ENCODE data around the gene SERHL2.
"Not testable (repeated sequence)": the region's sequence is repeated elsewhere in the genome, so short reads cannot be mapped to it uniquely, and the experiment has no call there.

SERHL2 gene, protein sequence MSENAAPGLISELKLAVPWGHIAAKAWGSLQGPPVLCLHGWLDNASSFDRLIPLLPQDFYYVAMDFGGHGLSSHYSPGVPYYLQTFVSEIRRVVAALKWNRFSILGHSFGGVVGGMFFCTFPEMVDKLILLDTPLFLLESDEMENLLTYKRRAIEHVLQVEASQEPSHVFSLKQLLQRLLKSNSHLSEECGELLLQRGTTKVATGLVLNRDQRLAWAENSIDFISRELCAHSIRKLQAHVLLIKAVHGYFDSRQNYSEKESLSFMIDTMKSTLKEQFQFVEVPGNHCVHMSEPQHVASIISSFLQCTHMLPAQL

DNA sequence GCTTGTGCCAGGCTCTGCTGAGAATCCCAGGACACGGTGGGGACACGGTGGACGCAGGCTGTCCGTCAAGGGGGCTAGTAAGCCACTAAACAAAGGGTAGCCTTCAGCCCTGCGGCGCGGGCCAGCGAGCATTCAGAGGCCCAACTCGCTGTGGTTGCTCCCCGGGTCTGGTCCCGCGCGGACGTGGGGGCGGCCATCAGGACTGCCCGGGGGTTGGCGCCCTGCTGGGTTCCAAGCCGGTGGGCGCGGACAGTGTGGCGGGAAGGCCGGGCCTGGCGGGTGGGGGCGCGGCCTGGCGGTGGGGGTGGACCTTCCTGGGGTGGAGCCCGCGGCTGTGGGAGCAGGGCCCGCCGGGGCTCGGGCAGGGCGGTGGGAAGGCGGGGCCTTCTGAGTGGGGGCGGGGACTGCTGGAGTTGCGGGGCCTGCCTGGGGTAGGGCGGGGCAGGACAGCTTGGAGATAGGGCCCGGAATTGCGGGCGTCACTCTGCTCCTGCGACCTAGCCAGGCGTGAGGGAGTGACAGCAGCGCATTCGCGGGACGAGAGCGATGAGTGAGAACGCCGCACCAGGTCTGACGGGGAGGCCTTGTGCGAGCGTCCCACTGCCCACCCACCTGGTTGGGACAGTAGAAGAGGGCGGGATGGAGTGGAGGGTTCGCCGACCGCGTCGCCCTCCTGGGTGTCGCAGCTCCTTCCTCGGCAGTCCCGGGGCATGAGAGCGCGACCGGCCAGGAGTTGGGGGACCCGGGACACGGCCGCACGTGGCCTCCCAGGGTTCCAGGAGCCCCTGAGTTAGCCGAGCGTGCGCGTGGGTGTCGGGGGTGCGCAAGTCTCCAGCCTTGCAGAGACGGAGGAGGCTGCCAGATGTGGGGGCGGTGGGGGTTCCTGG is at the start of gene SERHL2:
TSS of gene SERHL2 (plus strand) at position 482 of the 887 bp plus-strand sequence. CDS start at position 547, 65 bp downstream.
- DNase-seq, result peak; percentile 66

DNA sequence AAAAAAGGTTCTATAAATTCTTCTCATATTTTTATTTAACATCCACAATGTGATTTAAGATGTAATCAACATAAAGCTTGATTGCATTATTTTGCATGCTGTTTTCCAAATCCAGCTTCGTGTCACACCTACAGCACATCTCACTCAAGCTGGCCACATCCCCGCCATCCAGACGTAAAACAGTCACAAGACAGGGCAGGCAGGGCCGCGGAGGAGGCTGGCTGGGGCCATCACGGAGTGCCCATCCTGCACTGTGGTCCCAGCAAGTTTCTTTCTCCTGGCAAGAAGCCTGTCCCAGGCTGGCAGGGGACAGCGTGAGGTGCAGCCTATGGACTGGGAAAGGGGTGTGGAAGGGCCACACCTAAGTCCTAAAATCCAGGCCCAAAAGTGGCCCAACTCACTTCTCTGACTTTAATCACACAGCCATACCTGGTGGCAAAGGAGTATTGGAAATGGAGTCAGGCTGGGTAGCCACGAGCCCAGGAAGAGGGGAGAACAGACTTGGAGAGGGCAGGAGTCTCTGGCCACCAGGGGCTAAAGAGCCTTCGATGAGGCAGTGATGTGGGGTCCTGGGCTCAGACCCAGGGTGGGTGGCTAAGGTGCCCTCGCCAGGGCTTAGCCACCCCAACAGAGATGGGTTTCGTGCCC is 45.3 kb upstream of the SERHL2 start:
- not testable (repeated sequence) for DNase-seq

DNA sequence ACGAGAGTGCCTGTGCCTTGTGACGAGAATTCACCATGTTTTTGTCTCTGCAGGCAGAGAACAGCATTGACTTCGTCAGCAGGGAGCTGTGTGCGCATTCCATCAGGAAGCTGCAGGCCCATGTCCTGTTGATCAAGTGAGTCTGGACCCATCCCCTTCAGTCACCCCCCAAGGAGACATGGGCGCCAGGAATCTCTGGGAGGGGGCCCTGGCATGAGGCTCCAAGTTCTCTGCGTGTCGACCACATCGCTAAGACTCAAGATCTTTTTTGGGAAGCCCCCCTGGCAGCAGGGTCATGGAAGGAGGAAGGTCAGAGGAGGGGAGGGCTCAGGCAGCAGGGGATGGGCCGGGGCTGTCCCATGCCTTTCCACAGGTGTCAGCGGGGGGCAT is 44.8 kb upstream of the SERHL2 start:
- not testable (repeated sequence) for DNase-seq

DNA sequence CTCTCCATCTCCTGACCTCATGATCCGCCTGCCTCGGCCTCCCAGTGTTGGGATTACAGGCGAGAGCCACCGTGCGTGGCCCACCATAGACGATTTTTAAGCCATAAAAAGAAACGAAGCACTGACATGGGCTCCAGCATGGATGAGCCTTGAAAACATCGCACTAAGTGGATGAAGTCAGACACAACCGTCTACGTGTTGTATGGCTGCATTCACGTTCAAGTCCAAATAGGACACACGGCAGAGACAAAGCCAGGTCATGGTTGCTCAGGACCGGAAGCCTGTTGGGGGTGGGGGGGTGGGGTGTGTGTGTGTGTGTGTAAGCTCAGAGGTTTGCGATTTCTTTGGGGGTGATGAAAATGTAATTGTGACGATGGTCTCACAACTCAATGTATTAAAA is 44.2 kb upstream of the SERHL2 start:
- no peak for DNase-seq

DNA sequence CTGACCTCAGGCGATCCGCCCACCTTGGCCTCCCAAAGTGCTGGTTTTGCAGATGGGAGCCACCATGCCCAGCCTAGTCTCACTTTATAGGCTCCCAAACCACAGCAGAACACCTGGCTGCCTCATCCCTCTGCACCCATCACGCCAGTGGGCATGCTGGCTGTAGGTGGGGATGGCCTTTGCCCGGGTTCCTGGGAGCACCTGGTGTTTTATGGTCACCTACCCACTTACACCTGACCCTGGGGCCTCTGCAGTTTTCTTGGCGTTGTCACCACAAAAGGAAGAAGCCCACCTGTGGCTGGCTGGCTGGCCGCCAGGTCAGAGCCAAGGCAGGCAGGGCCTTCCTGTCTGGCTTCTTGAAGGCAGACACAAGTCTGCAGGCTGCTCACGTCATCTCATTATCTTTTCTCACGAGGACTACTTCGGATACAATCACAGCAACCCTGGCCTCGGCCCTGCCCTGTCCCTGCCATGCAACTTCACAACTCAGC is 42.3 kb upstream of the SERHL2 start:
- DNase-seq, result no peak

DNA sequence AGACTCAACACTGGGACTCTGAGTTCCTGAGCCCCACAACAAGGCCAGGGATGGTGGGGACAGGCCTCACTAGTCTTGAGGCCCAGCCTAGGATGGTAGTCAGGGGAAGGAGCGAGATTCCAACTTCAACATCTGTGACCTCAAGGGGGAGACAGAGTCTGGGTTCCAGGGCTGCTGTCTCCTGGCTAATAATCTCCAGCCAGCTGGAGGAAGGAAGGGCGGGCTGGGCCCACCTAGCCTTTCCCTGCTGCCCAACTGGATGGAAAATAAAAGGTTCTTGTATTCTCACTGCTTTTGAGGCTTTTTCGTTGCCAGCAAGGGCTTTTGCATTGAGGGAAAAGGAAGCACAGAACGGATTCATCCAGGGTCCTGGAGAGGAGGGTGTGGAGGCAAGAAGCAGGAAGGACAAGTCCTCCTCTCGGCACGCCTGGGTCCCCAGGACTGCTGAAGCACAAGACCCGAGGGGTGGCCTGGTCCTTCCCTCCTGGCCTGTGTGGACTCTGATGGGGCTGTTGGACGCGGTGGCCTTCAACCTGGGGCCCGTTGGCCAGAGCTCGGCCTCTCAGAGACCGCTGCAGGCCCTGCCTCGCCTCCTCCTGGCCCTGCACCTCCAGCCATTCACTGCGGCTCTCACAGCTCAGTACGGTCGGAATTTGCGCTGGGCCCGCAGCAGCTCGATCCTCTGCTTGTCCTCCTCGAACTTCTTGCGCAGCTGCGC is 41.3 kb upstream of the SERHL2 start:
- DNase-seq, result not testable (repeated sequence)

DNA sequence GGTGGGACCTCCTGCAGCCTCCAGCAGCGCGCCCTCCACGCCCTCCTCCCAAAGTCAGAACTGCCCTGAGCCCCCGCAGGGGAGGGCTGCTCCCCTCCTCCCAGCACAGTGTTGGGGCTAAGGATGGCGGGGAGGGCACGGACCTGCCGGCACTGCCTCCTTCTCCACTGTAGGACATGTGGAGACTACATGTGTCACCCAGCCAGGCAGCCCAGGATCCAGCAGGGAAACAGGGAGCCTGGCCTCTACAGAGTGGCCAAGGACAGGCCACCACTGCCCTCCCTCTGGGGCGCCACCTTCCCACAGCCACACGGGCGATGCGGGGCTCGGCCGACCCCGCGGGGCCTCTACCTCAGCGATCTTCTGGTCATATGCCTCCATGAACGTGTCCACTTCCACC is 39.4 kb upstream of the SERHL2 start:
- not testable (repeated sequence) for DNase-seq

DNA sequence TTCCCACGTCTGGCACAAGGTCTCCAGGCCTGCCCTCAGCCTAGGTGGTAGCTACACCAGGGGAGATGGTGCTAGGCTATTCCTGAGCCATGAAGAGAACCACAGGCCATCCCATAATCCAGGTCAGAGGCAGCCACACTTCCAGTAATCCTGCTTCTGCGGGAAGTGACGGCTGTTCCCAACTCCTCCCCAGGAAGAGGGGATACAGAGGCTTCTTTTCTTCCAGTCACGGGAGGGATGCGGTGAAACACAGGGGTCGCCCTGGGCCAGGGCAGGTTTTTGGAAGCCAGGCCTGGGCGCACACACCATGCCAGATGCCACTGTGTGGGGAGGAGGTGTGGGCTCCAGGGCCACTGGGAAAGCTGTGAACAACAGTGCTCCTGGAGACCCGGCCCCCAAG is 38.5 kb upstream of the SERHL2 start:
- not testable (repeated sequence) for DNase-seq

DNA sequence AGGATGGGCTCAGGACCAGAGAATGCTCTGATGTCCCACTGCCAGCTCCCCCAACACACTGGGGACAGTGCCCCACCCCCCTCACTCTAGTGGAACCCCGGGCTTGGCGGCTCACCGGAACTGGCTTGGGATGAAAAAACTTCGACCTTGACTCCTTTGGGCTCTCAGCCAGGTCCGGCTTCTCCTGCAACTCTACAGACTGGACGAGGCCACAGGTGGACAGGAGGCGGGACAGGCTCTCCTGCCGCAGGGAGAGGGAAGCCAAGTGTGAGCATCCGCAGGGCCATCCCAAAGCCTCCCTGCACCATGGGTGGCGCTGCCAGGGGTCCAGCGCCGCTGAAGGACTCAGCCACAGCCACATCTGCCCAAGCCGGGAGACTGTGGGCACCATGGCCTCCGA is 37.9 kb upstream of the SERHL2 start:
- DNase-seq, result no peak

DNA sequence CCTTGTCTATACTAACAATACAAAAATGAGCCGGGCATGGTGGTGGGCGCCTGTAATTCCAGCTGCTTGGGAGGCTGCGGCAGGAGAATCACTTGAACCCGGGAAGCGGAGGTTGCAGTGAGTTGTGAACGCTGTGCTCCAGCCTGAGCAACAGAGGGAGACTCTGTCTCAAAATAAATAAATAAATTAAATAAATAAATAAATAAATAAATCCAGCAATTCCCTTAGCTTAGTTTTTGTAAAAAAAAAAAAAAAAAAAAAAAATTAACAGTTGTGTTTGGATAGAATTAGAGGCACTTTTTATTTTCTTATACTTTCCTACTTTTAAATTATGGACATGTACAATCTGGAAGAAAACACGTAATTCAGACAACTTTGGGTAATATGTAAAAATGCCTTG is 36.7 kb upstream of the SERHL2 start:
- not testable (repeated sequence) for DNase-seq

DNA sequence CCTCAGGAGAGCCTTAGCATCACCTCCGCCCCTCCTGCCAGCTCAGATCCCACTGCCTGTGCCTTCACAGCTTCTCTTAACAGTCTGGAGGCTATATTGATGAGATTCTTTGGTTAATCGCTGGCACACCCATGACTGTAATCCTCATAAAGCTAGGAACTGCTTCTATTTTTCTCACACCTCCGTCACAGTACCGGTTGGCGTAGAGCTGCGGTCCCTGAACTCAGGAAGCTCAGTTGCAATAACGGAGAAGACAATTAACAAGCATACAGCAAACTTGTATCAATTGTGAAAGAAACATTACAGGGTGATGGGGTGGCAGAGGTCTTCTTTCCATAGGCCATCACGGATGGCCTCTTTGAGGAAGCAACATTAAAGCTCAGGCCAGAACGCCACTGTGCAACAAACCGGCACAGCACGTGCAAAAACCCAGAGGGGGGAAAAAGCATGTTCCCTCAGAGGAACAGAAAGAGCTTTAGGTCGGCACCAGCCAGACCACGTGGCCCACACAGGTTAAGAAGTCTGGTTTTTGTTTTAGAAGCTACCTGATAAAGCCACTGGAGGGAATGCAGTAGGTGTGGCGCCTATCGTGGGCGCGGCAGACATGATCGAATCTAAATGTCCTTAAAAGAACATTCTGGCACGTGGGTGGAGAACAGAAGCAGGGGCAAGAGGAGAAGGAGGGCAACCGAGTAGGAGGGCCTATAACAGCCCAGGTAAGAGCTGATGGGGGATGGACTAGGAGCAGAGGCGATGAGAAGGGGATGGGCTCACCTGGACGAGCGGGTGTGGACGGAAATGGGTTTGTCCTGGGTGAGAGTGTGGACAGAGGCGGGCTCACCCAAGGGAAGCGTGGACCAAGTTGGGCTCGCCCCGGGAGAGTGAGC is 34.9 kb upstream of the SERHL2 start:
- DNase-seq, result not testable (repeated sequence)

DNA sequence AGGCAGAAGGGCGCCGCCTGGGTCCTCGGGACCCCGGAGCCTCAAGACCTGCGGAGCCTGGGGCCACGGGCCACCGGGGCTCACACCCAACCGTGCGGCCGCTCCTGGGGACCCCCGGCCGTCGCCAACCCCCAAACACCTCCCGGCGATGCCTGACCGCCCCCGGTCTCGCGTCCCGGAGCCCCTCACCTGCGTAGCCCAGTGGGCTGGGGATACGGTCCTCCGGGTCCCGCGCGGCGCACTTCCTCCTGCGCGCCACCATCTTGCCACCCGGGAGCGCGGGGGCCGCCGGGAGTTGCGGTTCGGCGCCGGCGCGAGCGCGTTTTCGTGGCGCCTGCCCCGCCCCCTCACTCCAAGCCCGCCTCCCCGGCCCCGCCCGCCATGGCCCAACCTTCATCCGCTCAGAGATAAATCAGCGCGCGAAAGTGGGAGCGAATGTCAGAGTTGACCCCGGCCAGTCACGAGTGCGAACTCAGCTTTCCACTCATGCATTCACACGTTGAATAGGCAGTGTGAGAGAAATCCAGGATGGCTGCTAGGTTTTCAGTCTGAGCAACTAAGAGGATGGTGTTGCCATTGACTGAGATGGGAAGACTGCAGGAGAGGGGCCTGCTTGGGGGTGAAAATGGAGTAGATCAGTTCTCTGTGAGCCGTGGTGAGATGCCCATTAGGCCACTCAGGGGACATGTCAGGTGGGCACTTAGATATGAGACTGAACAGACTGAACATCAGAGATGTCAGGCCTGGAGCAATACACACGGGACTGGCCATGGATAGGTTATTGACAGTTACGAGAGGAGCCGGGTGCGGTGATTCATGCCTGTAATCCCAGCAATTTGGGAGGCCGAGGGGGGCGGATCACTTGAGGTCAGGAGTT is 34.0 kb upstream of the SERHL2 start, which contains the start of gene RRP7A:
TSS of gene RRP7A (minus strand) at position 272 of the 877 bp plus-strand sequence. CDS start at position 262, 10 bp downstream.
- peak; percentile 70 for DNase-seq

DNA sequence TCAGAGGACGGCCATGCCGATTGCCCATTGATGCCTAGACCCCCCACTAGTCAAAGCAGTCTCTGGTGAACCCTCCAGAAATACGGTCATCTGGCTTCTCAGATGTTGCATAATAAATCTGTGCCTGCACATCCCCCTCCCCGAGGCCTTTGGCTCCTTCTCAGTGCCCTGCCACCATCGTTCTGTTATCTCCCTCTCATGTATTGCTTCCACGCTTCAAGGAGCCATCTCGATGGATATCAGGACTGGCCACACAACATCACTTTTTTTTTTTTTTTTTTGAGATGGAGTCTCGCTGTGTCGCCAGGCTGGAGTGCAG is 32.6 kb upstream of the SERHL2 start:
- no peak for DNase-seq

DNA sequence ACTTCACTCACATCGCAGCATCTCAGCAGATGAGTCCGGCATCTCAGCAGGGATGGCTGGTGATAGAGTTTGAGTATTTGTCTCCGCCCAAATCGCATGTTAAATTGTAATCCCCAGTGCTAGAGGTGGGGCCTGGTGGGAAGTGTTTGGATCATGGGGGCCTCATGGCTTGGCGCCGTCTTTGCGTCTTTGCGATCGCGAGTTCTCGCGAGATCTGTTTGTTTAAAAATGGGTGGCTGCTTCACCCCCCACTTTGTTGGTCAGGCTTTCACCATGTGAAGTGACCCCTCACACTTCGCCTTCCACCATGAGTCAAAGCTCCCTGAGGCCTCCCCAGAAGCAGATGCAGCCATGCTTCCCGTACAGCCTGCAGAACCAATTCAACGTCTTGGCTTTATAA is 31.2 kb upstream of the SERHL2 start:
- DNase-seq, result no peak

DNA sequence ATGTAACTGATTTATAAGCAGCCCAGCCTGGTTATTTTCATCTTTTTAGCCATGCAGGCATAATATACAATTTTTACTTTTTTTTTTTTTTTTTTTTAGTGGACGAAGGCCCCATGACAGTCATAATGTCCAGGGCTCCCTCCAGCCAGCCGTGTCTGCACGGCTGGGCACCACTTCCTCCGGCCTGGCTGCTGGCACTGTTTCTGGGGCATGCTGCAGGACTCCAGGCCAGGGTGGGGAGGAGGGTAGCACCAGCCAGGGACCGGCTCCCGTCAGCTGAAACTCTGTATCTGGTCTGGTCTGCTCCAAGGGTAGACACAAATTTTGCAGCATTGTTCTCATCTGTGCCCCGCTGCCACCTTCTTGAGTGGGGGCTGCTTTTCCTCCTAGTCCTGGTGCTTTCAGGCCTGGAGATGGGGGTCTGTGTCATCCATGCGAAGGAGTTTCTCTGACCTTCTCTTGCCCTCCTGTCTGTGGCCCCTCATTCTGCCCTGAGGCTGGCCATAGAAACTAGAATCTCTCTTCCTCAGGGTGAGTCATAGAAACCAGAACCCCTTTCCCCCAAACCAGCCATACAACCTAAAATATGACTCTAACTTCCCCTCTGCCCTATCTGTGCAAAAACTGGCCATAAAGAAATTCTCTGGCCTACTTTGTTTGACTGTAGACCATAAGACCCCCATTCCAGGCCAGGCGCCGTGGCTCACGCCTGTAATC is 25.0 kb upstream of the SERHL2 start:
- DNase-seq, result no peak

DNA sequence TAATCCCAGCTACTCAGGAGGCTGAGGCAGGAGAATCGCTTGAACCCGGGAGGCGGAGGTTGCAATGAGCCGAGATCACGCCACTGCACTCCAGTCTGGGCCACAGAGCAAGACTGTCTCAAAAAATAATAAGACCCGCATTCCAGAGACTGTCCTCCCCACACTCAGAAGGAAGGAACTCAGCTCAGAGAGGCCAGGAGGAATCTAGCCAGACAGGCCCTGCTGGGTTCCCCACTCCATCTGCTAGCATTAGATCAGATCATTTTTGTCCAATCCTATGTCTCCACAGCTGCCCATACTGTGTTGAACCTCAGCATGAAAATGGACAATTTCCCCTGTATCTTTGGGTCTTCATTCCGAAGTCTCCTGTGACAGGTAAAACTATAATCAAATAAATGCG is 24.3 kb upstream of the SERHL2 start:
- not testable (repeated sequence) for DNase-seq

DNA sequence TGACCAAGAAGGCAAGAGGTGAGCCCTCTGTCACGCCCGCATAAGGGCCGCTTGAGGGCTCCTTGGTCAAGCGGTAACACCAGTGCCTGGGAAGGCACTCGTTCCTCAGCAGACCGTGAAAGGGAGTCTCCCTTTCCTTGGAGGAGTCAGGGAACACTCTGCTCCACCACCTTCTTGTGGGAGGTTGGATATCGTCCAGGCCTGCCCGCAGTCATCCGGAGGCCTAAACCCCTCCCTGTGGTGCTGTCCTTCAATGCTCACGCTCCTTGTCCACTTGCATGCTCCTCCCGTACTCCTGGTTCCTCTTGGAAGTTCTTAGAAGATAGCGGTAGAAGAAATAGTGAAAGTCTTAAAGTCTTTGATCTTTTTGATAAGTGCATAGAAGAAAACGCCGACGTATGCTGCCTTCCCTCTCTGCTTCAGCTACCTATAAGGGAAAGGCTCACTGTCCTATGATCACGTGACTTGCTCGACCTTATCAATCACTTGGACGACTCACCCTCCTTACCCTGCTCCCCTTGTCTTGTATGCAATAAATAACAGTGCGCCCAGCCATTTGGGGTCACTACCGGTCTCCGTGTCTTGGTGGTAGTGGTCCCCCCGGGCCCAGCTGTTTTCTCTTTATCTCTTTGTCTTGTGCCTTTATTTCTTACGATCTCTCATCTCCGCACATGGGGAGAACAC is 22.2 kb upstream of the SERHL2 start:
- not testable (repeated sequence) for DNase-seq

DNA sequence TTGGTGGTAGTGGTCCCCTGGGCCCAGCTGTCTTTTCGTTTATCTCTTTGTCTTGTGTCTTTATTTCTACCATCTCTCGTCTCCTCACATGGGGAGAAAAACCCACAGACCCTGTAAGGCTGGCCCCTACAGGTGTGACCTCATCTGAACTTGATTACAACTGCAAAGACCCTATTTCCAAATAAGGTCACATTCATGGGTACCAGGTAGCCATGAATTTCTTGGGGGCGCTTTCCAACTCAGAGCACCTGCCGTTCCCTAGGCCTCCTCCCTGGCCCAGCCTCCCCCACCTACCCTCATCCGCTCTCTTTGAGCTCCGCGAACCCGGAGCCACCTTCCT is 20.1 kb upstream of the SERHL2 start:
- no peak for DNase-seq

DNA sequence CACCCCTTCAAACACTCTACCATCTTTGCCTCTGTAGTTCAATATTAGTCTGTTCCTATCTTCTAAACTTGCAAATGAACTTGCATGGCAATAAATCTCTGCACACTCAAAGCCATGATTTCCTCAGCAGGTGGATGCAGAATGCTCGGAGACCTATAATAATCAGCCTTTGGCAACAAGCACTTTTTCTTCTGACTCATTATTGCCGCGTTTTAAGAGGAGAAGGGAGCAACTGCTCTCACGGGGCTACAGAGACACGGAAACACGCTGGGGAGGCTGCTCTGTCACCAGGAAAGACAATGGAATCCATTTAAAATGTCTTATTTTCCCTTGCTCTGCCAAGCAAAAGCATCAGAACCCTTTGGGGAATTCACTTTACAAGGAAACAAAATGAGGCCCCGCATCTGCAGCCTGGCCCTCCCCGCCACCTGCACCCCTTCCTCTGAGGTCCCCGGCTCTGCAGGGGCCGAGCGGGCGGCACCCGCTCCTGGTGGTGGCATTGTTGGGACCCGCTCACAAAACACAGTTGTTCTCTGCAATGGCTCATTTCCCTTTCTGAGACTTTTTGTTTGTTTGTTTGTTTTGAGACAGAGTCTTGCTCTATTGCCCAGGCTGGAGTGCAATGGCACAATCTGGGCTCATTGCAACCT is 18.5 kb upstream of the SERHL2 start:
- DNase-seq, result not testable (repeated sequence)

Measured in activated CD4-positive, alpha-beta T cell treated with anti-CD3 and anti-CD28 coated beads for 1 hour (primary cell).